Kidney epithelial cell (primary cell): Measurements from ENCODE around the gene PIK3IP1. TPM values are rescaled to one million over a fixed set of nuclear protein-coding genes. Genes with fewer than 3 reads are reported as not detected.

Experiments used
- DNase-seq: peaks from one replicate; pipeline ENCODE4 v3.0.0-alpha.2; 2010; ENCODE audit warnings: low read depth
- H3K27me3 ChIP-seq: 2 replicates; pipeline ENCODE4 v1.6.0; 2011; ENCODE audit warnings: low read length; ENCODE audit not compliant: control insufficient read depth, insufficient read depth
- H3K36me3 ChIP-seq: 2 replicates; pipeline ENCODE4 v1.5.1; 2011; ENCODE audit warnings: low read length; ENCODE audit not compliant: control insufficient read depth, insufficient read depth
- H3K4me3 ChIP-seq: 2 replicates; pipeline ENCODE4 v1.5.1; 2011; ENCODE audit warnings: low read depth, mild to moderate bottlenecking, control low read depth, low read length
- CTCF ChIP-seq: IDR thresholded peaks from 2 replicates; pipeline ENCODE4 v1.5.1; 2011; ENCODE audit warnings: mild to moderate bottlenecking, moderate library complexity, low read length, control low read depth, inconsistent platforms; ENCODE audit not compliant: insufficient read depth, poor library complexity, severe bottlenecking
- total RNA-seq: library from RNA; depleted of rRNA; stranded (reverse); fragments of >200 nt; gene quantifications from 2 replicates; pipeline ENCODE4 v1.2.3, GENCODE V29; 2015

Gene PIK3IP1
- total RNA-seq, 1 donor from 2014 or later, result 14.0 TPM

- no peaks in the 10 kb centered on the region for H3K27me3 ChIP-seq
- H3K4me3 ChIP-seq, result no peak overlapping the region
- no peak for DNase-seq
- H3K36me3 ChIP-seq, result no peaks in the 10 kb centered on the region
- TF ChIP-seq CTCF, result no peak
These were observed 24.0 kb downstream of the PIK3IP1 start for GRCh38 chr22:31268281-31268680.

- peaks cover under 1% of the 10 kb centered on the region for H3K36me3 ChIP-seq
- H3K4me3 ChIP-seq, result no peak overlapping the region
- H3K27me3 ChIP-seq, result no peaks in the 10 kb centered on the region
- no peak for DNase-seq
- TF ChIP-seq CTCF, result no peak
These were observed 28.2 kb downstream of the PIK3IP1 start for GRCh38 chr22:31263896-31264640.

GRCh38 chr22:31262312-31263133 is 29.8 kb downstream of the PIK3IP1 start:
- no peak for TF ChIP-seq CTCF
- DNase-seq, result no peak
- peaks cover 2% of the 10 kb centered on the region for H3K36me3 ChIP-seq
- no peaks in the 10 kb centered on the region for H3K27me3 ChIP-seq
- no peak overlapping the region for H3K4me3 ChIP-seq

- DNase-seq, result no peak
- peaks cover 2% of the 10 kb centered on the region for H3K36me3 ChIP-seq
- H3K27me3 ChIP-seq, result no peaks in the 10 kb centered on the region
- H3K4me3 ChIP-seq, result no peak overlapping the region
- no peak for TF ChIP-seq CTCF
These were observed 31.8 kb downstream of the PIK3IP1 start for GRCh38 chr22:31260474-31260856.

- peaks cover 2% of the 10 kb centered on the region for H3K36me3 ChIP-seq
- no peak for DNase-seq
- no peak for TF ChIP-seq CTCF
These were observed 32.4 kb downstream of the PIK3IP1 start for GRCh38 chr22:31259798-31260473.

More at GRCh38 chr22:31259798-31260473, 32.4 kb downstream of the PIK3IP1 start:
- H3K4me3 ChIP-seq, result no peak overlapping the region
- H3K27me3 ChIP-seq, result no peaks in the 10 kb centered on the region
